Measurements from ENCODE around the gene RNLS. TPM values are rescaled to one million over a fixed set of nuclear protein-coding genes. Genes with fewer than 3 reads are reported as not detected.

RNLS gene
- total RNA-seq, 3 donors from 2014 or later = 9.8 to 12.1 (median 11.8) TPM

DNA sequence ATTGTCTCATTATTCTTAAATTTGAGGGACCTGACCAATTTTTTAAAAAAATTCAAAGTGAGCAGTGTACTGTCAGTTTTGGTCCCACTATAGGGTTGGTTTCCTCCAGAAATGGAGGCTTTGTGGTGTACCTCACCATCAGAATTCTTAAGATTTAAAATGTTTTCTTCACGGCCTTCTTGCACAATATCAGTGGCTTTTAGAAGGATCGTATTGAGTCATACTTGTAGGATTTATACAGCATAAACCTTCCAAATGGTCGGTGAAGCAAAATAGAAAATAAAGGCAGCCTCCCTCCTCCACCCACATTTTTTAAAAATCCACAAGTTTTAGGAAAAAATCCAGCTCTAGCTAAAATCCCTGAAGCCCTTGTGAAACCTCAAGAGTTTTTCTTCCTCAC, 126.4 kb downstream of the RNLS start:
- Histone ChIP-seq H3K36me3 (ENCODE audit: low read depth) (no peaks in the 10 kb centered on the region), H3K4me3 (no peak overlapping the region), H3K9me3 (no peaks in the 10 kb centered on the region), H3K4me1 (ENCODE audit: low read depth) (no peaks in the 10 kb centered on the region)
- no peak for ATAC-seq
- intact Hi-C loops (cut with DNase I, micrococcal nuclease) = no loop called here
- TF ChIP-seq, protein P1, sequence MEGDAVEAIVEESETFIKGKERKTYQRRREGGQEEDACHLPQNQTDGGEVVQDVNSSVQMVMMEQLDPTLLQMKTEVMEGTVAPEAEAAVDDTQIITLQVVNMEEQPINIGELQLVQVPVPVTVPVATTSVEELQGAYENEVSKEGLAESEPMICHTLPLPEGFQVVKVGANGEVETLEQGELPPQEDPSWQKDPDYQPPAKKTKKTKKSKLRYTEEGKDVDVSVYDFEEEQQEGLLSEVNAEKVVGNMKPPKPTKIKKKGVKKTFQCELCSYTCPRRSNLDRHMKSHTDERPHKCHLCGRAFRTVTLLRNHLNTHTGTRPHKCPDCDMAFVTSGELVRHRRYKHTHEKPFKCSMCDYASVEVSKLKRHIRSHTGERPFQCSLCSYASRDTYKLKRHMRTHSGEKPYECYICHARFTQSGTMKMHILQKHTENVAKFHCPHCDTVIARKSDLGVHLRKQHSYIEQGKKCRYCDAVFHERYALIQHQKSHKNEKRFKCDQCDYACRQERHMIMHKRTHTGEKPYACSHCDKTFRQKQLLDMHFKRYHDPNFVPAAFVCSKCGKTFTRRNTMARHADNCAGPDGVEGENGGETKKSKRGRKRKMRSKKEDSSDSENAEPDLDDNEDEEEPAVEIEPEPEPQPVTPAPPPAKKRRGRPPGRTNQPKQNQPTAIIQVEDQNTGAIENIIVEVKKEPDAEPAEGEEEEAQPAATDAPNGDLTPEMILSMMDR (IDR thresholded peaks at IDR 0.05) = no peak
- DNase-seq = no peak

DNA sequence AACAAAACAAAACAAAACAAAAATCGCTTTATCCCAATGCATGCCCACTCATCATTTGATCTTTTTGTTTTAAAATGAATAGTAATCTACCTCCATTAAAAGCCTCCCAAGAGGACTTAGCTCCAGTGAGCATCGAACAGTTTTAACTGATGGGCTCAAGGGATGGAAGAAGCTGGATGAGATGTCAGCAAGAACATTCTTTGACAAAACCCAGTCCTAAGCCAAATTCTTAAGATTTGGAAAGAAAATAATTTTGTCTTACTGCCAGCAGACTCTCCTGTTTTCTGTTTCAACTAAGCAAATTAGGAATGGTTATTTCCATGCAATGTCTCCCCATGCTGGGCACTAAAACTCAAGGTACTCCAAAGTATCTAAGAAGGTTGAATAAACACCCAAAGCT, 127.3 kb downstream of the RNLS start:
- no peaks in the 10 kb centered on the region for H3K4me1 ChIP-seq (ENCODE audit: low read depth)
- intact Hi-C loops (cut with DNase I, micrococcal nuclease) = no loop called here
- ATAC-seq (no peak), DNase-seq (no peak)
- H3K4me3 ChIP-seq = no peak overlapping the region
- TF ChIP-seq, protein P1 (IDR thresholded peaks at IDR 0.05) = no peak
- no peaks in the 10 kb centered on the region for H3K9me3 ChIP-seq
- H3K36me3 ChIP-seq (ENCODE audit: low read depth) = no peaks in the 10 kb centered on the region

DNA sequence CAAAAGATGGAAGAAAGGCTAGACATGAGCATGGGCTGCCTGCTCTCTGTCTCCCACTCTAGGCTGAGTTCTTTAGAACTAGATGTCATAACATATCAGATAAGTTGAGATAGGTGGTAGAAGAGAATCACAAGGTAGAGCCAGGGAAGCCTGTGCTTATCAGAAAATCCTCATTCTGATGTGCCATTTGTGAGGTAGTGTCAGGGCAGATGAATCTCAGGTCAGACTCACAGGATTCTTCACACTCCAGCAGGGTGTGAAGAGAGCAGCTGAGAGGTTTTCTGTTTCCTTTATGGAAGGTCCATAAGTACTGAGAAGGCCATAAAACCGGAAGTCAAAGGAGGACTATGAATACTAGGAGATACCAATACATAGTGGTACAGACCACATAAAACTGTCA, 132.9 kb downstream of the RNLS start:
- Histone ChIP-seq H3K36me3 (ENCODE audit: low read depth) (no peaks in the 10 kb centered on the region), H3K4me1 (ENCODE audit: low read depth) (no peaks in the 10 kb centered on the region), H3K9me3 (no peaks in the 10 kb centered on the region), H3K4me3 (no peak overlapping the region)
- TF ChIP-seq, protein P1 (IDR thresholded peaks at IDR 0.05) = no peak
- ATAC-seq = no peak
- intact Hi-C loops (cut with DNase I, micrococcal nuclease) = no loop called here
- no peak for DNase-seq

DNA sequence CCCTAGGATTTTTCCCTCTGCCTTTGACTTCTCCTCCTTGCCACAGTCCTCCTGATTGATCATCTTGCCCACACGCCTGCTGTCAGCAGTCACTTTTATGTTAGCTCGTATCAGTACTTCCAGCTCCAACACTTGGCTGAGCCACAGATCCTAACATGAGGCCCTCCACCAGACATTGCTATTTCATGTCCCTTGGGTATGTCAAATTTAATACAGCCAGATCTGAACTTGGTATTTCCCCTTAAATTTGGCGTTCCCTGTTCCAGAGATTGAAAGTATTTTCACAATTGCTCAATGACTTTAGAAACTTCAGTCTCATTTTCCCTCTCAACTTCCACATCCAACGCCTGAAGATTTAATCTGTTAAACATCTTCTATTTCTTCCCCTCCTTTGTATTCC, 140.4 kb downstream of the RNLS start:
- DNase-seq (no peak), ATAC-seq (no peak)
- H3K4me1 ChIP-seq (ENCODE audit: low read depth) = no peaks in the 10 kb centered on the region
- no peaks in the 10 kb centered on the region for H3K9me3 ChIP-seq
- no peaks in the 10 kb centered on the region for H3K36me3 ChIP-seq (ENCODE audit: low read depth)
- TF ChIP-seq, protein P1 (IDR thresholded peaks at IDR 0.05) = no peak
- no peak overlapping the region for H3K4me3 ChIP-seq
- intact Hi-C loops (cut with DNase I, micrococcal nuclease) = no loop called here

DNA sequence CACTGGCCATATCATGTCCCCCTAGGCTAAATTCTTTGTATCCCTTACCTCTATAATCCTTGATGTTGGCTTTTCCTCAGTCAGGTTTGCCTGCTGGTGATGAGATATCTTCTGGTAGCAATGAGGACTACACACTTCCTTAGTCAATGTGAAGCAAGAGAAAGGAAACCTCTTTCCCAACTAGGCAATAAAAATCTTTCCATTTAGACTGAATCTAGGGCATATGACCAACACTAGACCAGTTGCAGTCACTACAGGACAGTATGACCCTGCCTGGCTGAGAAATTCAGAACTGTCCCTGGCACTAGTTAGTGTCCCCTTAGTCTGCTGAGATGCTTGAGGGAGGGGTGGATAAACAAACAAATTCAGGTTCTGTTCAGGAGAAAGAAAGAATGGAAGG, 142.6 kb downstream of the RNLS start:
- intact Hi-C loops (cut with DNase I, micrococcal nuclease) = no loop called here
- TF ChIP-seq, protein P1 (IDR thresholded peaks at IDR 0.05) = no peak
- DNase-seq = no peak
- no peaks in the 10 kb centered on the region for H3K9me3 ChIP-seq
- no peaks in the 10 kb centered on the region for H3K36me3 ChIP-seq (ENCODE audit: low read depth)
- no peak overlapping the region for H3K4me3 ChIP-seq
- ATAC-seq = no peak
- H3K4me1 ChIP-seq (ENCODE audit: low read depth) = no peaks in the 10 kb centered on the region

DNA sequence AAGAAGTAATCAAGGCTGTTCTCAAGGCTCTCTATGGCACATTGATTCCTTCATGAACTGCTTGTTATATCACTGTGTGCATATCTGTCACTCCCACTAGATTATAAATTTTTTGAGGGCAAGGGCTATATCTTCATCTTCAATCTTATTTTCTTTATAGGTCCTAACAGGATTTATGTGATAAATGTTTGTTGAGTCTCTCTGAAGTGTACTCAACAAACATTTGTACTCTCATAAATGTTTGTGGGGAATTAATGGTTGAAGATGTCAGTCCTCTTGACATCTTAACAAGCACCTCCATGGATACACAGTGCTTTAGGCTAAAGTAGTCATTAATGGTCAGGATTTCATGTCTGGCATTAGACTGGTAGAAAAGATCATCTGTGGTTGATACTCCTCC, 143.2 kb downstream of the RNLS start:
- H3K4me3 ChIP-seq = no peak overlapping the region
- intact Hi-C loops (cut with DNase I, micrococcal nuclease) = no loop called here
- no peak for DNase-seq
- no peaks in the 10 kb centered on the region for H3K9me3 ChIP-seq
- no peaks in the 10 kb centered on the region for H3K36me3 ChIP-seq (ENCODE audit: low read depth)
- TF ChIP-seq, protein P1 (IDR thresholded peaks at IDR 0.05) = no peak
- no peak for ATAC-seq
- no peaks in the 10 kb centered on the region for H3K4me1 ChIP-seq (ENCODE audit: low read depth)

All from mucosa of descending colon (tissue), 3 donors.